Panc1 (cell line): Measurements from ENCODE around the gene ALLC. TPM values are rescaled to one million over a fixed set of nuclear protein-coding genes. Genes with fewer than 3 reads are reported as not detected.

Experiments used
- ATAC-seq: fragments of 200-7000 bp; cut with Tn5 transposase; 2 replicates; pipeline ENCODE4 v1.9.1; 2020; ENCODE audit warnings: mild to moderate bottlenecking, moderate library complexity
- BruUV-seq: library from RNA; stranded (reverse); fragments of 400-500 nt; replicated peaks from 2 replicates; lab custom pipeline; 2021; lab: Mats Ljungman, UMichigan
- CTCF ChIA-PET: fragments of 300-600 bp; sonication (Branson Sonifier 250); formaldehyde crosslinking; loops from one replicate; lab custom pipeline; 2022; ENCODE audit warnings: antibody characterized with exemption; lab: Charles Lee
- POLR2A ChIA-PET: fragments of 300-600 bp; sonication (Branson Sonifier 250); formaldehyde crosslinking; loops from one replicate; lab custom pipeline; 2022; ENCODE audit warnings: antibody characterized with exemption; lab: Charles Lee
- DNase-seq: peaks from one replicate; pipeline ENCODE4 v3.0.0-alpha.2; 2010; ENCODE audit warnings: low read depth, low spot score
- H3K27ac ChIP-seq: 2 replicates; pipeline ENCODE4 v1.5.1; 2011; ENCODE audit warnings: mild to moderate bottlenecking, low read length, inconsistent platforms
- H3K27me3 ChIP-seq: fragments of 200-500 bp; sonication (Bioruptor generic); 2 replicates; pipeline ENCODE4 v1.6.0; 2014; ENCODE audit warnings: low read length, inconsistent platforms; ENCODE audit not compliant: control insufficient read depth, insufficient read depth
- H3K36me3 ChIP-seq: fragments of 200-500 bp; sonication (Bioruptor generic); 2 replicates; pipeline ENCODE4 v1.5.1; 2014; ENCODE audit warnings: inconsistent platforms, mild to moderate bottlenecking, low read length, moderate library complexity; ENCODE audit not compliant: control insufficient read depth, insufficient read depth
- H3K4me1 ChIP-seq: 2 replicates; pipeline ENCODE4 v1.5.1; 2011; ENCODE audit warnings: inconsistent platforms, mild to moderate bottlenecking, low read length, moderate library complexity; ENCODE audit not compliant: control insufficient read depth, insufficient read depth
- H3K4me3 ChIP-seq, 2 experiments: 2 replicates each; pipeline ENCODE4 v1.5.1; 2011 to 2012; ENCODE audit warnings: low read depth in 2 of 2, low read length in 2 of 2, mild to moderate bottlenecking in 2 of 2, inconsistent platforms in 1 of 2, moderate library complexity in 1 of 2
- H3K9me3 ChIP-seq: fragments of 200-500 bp; sonication (Bioruptor generic); 2 replicates; pipeline ENCODE4 v1.5.1; 2014; ENCODE audit warnings: low read depth, mild to moderate bottlenecking, inconsistent platforms, low read length, moderate library complexity; ENCODE audit not compliant: control insufficient read depth, insufficient read depth
- CTCF ChIP-seq: fragments of 450-650 bp; IDR thresholded peaks from 2 replicates; pipeline ENCODE4 v1.5.1; 2017; ENCODE audit warnings: mild to moderate bottlenecking
- POLR2AphosphoS5 ChIP-seq: IDR thresholded peaks from 2 replicates; pipeline ENCODE4 v1.6.1; 2012; ENCODE audit warnings: mild to moderate bottlenecking, low read depth, low read length, moderate library complexity
- REST ChIP-seq, 2 experiments: IDR thresholded peaks; 2 replicates each; pipeline ENCODE4 v1.6.1; 2011 to 2012; ENCODE audit warnings: low read depth in 2 of 2, control low read depth in 1 of 2, low read length in 1 of 2, mild to moderate bottlenecking in 1 of 2, moderate library complexity in 1 of 2; ENCODE audit not compliant: insufficient read depth in 1 of 2
- SIN3A ChIP-seq: IDR thresholded peaks from 2 replicates; pipeline ENCODE4 v1.6.1; 2012; ENCODE audit warnings: low read depth, mild to moderate bottlenecking, low read length, moderate library complexity, borderline replicate concordance; ENCODE audit not compliant: insufficient read depth
- TCF7L2 ChIP-seq: IDR thresholded peaks from 2 replicates; pipeline ENCODE4 v1.6.1; 2011; ENCODE audit warnings: mild to moderate bottlenecking, low read depth, low read length, inconsistent platforms
- in situ Hi-C: cut with HindIII; loops from 2 replicates; pipeline ENCODE4 v1.10.0; 2016; ENCODE audit warnings: low sequenced_read_pairs, low pct_unique_long_range_greater_than_20kb
- intact Hi-C: fragments of 100-400 bp; cut with micrococcal nuclease; formaldehyde crosslinking; loops from one replicate; pipeline ENCODE4 v1.10.0; 2022; ENCODE audit not compliant: unreplicated experiment
- total RNA-seq: library from RNA; stranded (reverse); gene quantifications from one replicate; pipeline ENCODE4 v1.2.1, GENCODE V29; 2021; ENCODE audit not compliant: unreplicated experiment

The ALLC gene
- total RNA-seq, 1 experiment from 2014 or later = not detected

- Histone ChIP-seq H3K4me1 (no peaks in the 10 kb centered on the region), H3K4me3 (no peak overlapping the region), H3K27me3 (peaks cover 7% of the 10 kb centered on the region), H3K36me3 (no peaks in the 10 kb centered on the region), H3K27ac (no peak overlapping the region), H3K9me3 (no peaks in the 10 kb centered on the region)
- TF ChIP-seq REST (IDR thresholded peaks at IDR 0.05; ENCODE audit: insufficient read depth in 1 of 2, low read depth in 2 of 2, low read length in 1 of 2) (no peak), SIN3A (no peak), CTCF (no peak), POLR2AphosphoS5 (no peak), TCF7L2 (no peak)
- CTCF ChIA-PET = no interaction called here
- no TSS peak for BruUV-seq
- in situ Hi-C loops = no loop called here
- DNase-seq = no peak
- intact Hi-C loops = no loop called here
- ATAC-seq = no peak
- POLR2A ChIA-PET = no interaction called here
These were observed 45.9 kb downstream of the ALLC start for GRCh38 chr2:3703757-3704355.

GRCh38 chr2:3704692-3705091 is 46.7 kb downstream of the ALLC start:
- no peak overlapping the region for H3K27ac ChIP-seq
- H3K4me3 ChIP-seq = no peak overlapping the region
- TF ChIP-seq SIN3A = no peak
- TF ChIP-seq CTCF = no peak
- no peak for TF ChIP-seq REST (IDR thresholded peaks at IDR 0.05; ENCODE audit: insufficient read depth in 1 of 2, low read depth in 2 of 2, low read length in 1 of 2)
- TF ChIP-seq TCF7L2 = no peak
- TF ChIP-seq POLR2AphosphoS5 = no peak
- no peaks in the 10 kb centered on the region for H3K4me1 ChIP-seq
- in situ Hi-C loops (no loop called here), intact Hi-C loops (no loop called here)
- no peak for DNase-seq
- no TSS peak for BruUV-seq
- no peak for ATAC-seq
- CTCF ChIA-PET = no interaction called here
- no peaks in the 10 kb centered on the region for H3K9me3 ChIP-seq
- POLR2A ChIA-PET = no interaction called here
- no peaks in the 10 kb centered on the region for H3K36me3 ChIP-seq
- H3K27me3 ChIP-seq = peaks cover 10% of the 10 kb centered on the region
